ENCODE results near the gene S100A7. TPM values are rescaled to one million over a fixed set of nuclear protein-coding genes. Genes with fewer than 3 reads are reported as not detected.

Gene S100A7
- total and polyA plus RNA-seq, 9 of the 15 experiments (the other 6 are each of a cell fraction or from before 2014, with no cell fraction given), result not detected

DNA sequence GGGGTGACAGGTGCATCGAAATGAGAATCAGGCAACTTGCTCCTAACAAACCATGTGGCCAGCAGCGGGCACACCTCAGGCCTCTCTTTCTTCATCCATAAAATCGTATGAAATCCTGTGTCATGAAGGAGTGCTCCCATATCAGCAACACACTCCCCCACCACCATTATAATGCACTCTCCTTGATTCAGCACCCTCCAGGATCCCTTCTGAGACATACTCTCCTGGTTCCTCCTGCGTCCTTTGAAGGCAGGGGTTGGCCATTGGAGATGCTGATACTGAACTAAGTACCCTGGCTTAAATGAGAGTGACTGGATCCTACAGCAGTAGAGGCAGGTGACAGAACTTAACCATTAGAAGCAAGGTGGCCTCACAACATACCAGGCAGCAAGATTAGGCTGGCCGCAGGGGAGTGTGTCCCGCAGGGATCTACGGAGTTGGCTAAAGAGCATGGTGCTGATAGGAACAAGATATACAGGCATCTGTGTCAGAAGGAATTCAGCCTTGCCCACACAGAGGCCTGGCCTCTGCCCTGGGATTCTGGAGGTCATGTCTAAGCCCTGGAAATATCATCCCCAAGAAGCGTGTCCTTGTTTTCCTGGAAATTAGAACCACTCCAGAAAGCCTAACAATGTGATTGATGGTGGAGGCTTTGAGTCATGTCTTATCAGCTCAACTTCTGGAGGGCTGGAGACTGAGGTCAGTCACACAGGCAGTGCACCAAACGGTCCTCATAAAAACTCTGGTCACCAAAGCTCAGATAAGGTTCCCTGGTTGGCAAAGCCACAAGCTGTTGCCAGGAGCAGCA lies 27.4 kb downstream of the S100A7 start (continued):
- TF ChIP-seq, protein P1, sequence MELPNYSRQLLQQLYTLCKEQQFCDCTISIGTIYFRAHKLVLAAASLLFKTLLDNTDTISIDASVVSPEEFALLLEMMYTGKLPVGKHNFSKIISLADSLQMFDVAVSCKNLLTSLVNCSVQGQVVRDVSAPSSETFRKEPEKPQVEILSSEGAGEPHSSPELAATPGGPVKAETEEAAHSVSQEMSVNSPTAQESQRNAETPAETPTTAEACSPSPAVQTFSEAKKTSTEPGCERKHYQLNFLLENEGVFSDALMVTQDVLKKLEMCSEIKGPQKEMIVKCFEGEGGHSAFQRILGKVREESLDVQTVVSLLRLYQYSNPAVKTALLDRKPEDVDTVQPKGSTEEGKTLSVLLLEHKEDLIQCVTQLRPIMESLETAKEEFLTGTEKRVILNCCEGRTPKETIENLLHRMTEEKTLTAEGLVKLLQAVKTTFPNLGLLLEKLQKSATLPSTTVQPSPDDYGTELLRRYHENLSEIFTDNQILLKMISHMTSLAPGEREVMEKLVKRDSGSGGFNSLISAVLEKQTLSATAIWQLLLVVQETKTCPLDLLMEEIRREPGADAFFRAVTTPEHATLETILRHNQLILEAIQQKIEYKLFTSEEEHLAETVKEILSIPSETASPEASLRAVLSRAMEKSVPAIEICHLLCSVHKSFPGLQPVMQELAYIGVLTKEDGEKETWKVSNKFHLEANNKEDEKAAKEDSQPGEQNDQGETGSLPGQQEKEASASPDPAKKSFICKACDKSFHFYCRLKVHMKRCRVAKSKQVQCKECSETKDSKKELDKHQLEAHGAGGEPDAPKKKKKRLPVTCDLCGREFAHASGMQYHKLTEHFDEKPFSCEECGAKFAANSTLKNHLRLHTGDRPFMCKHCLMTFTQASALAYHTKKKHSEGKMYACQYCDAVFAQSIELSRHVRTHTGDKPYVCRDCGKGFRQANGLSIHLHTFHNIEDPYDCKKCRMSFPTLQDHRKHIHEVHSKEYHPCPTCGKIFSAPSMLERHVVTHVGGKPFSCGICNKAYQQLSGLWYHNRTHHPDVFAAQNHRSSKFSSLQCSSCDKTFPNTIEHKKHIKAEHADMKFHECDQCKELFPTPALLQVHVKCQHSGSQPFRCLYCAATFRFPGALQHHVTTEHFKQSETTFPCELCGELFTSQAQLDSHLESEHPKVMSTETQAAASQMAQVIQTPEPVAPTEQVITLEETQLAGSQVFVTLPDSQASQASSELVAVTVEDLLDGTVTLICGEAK (IDR thresholded peaks at IDR 0.05), result no peak; the same call in 1 of the 2 replicates
- TF ChIP-seq, protein P1 (CRISPR knock-in tag; IDR thresholded peaks at IDR 0.05), result no peak
- TF ChIP-seq SIRT6 (IDR thresholded peaks at IDR 0.05; ENCODE audit: low read depth, low read length), result no peak
- TF ChIP-seq, protein P2, sequence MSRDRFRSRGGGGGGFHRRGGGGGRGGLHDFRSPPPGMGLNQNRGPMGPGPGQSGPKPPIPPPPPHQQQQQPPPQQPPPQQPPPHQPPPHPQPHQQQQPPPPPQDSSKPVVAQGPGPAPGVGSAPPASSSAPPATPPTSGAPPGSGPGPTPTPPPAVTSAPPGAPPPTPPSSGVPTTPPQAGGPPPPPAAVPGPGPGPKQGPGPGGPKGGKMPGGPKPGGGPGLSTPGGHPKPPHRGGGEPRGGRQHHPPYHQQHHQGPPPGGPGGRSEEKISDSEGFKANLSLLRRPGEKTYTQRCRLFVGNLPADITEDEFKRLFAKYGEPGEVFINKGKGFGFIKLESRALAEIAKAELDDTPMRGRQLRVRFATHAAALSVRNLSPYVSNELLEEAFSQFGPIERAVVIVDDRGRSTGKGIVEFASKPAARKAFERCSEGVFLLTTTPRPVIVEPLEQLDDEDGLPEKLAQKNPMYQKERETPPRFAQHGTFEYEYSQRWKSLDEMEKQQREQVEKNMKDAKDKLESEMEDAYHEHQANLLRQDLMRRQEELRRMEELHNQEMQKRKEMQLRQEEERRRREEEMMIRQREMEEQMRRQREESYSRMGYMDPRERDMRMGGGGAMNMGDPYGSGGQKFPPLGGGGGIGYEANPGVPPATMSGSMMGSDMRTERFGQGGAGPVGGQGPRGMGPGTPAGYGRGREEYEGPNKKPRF (IDR thresholded peaks at IDR 0.05; ENCODE audit: low read depth, low read length), result no peak
- TF ChIP-seq, protein P3, sequence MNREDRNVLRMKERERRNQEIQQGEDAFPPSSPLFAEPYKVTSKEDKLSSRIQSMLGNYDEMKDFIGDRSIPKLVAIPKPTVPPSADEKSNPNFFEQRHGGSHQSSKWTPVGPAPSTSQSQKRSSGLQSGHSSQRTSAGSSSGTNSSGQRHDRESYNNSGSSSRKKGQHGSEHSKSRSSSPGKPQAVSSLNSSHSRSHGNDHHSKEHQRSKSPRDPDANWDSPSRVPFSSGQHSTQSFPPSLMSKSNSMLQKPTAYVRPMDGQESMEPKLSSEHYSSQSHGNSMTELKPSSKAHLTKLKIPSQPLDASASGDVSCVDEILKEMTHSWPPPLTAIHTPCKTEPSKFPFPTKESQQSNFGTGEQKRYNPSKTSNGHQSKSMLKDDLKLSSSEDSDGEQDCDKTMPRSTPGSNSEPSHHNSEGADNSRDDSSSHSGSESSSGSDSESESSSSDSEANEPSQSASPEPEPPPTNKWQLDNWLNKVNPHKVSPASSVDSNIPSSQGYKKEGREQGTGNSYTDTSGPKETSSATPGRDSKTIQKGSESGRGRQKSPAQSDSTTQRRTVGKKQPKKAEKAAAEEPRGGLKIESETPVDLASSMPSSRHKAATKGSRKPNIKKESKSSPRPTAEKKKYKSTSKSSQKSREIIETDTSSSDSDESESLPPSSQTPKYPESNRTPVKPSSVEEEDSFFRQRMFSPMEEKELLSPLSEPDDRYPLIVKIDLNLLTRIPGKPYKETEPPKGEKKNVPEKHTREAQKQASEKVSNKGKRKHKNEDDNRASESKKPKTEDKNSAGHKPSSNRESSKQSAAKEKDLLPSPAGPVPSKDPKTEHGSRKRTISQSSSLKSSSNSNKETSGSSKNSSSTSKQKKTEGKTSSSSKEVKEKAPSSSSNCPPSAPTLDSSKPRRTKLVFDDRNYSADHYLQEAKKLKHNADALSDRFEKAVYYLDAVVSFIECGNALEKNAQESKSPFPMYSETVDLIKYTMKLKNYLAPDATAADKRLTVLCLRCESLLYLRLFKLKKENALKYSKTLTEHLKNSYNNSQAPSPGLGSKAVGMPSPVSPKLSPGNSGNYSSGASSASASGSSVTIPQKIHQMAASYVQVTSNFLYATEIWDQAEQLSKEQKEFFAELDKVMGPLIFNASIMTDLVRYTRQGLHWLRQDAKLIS (CRISPR knock-in tag; IDR thresholded peaks at IDR 0.05), result no peak
- TF ChIP-seq RUNX1 (IDR thresholded peaks at IDR 0.05; ENCODE audit: low read depth), result peak; percentile 77; the same call in 1 of the 2 replicates
- no peak for TF ChIP-seq GTF2F1 (IDR thresholded peaks at IDR 0.05; ENCODE audit: low read depth, low read length)
- no peak for TF ChIP-seq BACH1 (tag; IDR thresholded peaks at IDR 0.05)
- TF ChIP-seq, protein P4, sequence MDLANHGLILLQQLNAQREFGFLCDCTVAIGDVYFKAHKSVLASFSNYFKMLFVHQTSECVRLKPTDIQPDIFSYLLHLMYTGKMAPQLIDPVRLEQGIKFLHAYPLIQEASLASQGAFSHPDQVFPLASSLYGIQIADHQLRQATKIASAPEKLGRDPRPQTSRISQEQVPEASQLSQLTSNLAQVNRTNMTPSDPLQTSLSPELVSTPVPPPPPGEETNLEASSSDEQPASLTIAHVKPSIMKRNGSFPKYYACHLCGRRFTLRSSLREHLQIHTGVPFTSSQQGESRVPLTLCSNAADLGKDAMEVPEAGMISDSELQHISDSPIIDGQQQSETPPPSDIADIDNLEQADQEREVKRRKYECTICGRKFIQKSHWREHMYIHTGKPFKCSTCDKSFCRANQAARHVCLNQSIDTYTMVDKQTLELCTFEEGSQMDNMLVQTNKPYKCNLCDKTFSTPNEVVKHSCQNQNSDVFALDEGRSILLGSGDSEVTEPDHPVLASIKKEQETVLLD (IDR thresholded peaks at IDR 0.05), result peak; percentile 61; the same call in 1 of the 2 replicates
- TF ChIP-seq TBL1XR1 (IDR thresholded peaks at IDR 0.05; ENCODE audit: low read length in 2 of 2), result peak in 1 of 2 experiments; percentile 88; a peak in 3 of 4 replicates

All from K562 (cell line).